HL-60/S4 treated with phorbol 12-myristate 13-acetate at 8.2 ng/mL for 4 days and 3 days (cell line): ENCODE results near the gene GRIK1.

ENCODE experiments used
- in situ Hi-C: fragments of 300-500 bp; cut with MboI; formaldehyde crosslinking; loops from 2 replicates; pipeline ENCODE4 v1.15.0; 2022; ENCODE audit warnings: low sequenced_read_pairs

The GRIK1 gene

GRCh38 chr21:29678626-29679025, 261.2 kb downstream of the GRIK1 start:
- in situ Hi-C loops: no loop called here

GRCh38 chr21:29677326-29677725, 262.5 kb downstream of the GRIK1 start:
- in situ Hi-C loops: no loop called here

- in situ Hi-C loops: no loop called here
Observed at GRCh38 chr21:29676395-29676794, 263.4 kb downstream of the GRIK1 start.

GRCh38 chr21:29675451-29675850, 264.3 kb downstream of the GRIK1 start:
- in situ Hi-C loops: no loop called here

GRCh38 chr21:29674343-29674742, 265.5 kb downstream of the GRIK1 start:
- in situ Hi-C loops: no loop called here

GRCh38 chr21:29673096-29673610, 266.6 kb downstream of the GRIK1 start:
- in situ Hi-C loops: no loop called here

GRCh38 chr21:29671728-29672127, 268.1 kb downstream of the GRIK1 start:
- in situ Hi-C loops: no loop called here

- in situ Hi-C loops: no loop called here
Observed at GRCh38 chr21:29670228-29670627, 269.6 kb downstream of the GRIK1 start.

- in situ Hi-C loops: no loop called here
Observed at GRCh38 chr21:29669416-29669815, 270.4 kb downstream of the GRIK1 start.

- in situ Hi-C loops: no loop called here
Observed at GRCh38 chr21:29667651-29668050, 272.1 kb downstream of the GRIK1 start.

- in situ Hi-C loops: no loop called here
Observed at GRCh38 chr21:29664615-29665014, 275.2 kb downstream of the GRIK1 start.

GRCh38 chr21:29661672-29662442, 277.9 kb downstream of the GRIK1 start:
- in situ Hi-C loops: no loop called here

- in situ Hi-C loops: no loop called here
Observed at GRCh38 chr21:29660047-29660720, 279.6 kb downstream of the GRIK1 start.

GRCh38 chr21:29658934-29659203, 280.9 kb downstream of the GRIK1 start:
- in situ Hi-C loops: no loop called here

GRCh38 chr21:29658177-29658933, 281.4 kb downstream of the GRIK1 start:
- in situ Hi-C loops: no loop called here

GRCh38 chr21:29657240-29657989, 282.4 kb downstream of the GRIK1 start:
- in situ Hi-C loops: no loop called here

GRCh38 chr21:29656504-29657239, 283.1 kb downstream of the GRIK1 start:
- in situ Hi-C loops: no loop called here

- in situ Hi-C loops: no loop called here
Observed at GRCh38 chr21:29655577-29655976, 284.2 kb downstream of the GRIK1 start.

- in situ Hi-C loops: no loop called here
Observed at GRCh38 chr21:29654855-29655254, 284.9 kb downstream of the GRIK1 start.

GRCh38 chr21:29654203-29654602, 285.6 kb downstream of the GRIK1 start:
- in situ Hi-C loops: no loop called here
